ENCODE results near the gene SPDEF. TPM values are rescaled to one million over a fixed set of nuclear protein-coding genes. Genes with fewer than 3 reads are reported as not detected.

The SPDEF gene
- total and polyA plus RNA-seq, 2 donors (not counting 1 experiment from before 2014, with no cell fraction given): 0.10 TPM; not detected in 1

- Histone ChIP-seq H3K9me3 (ENCODE audit: control extremely low read depth in 1 of 3, control insufficient read depth in 2 of 3, insufficient read depth in 1 of 3, low read length in 2 of 3) (no peaks in the 10 kb centered on the region), H3K4me3 (ENCODE audit: control extremely low read depth in 1 of 5, extremely low read depth in 1 of 5, insufficient read depth in 1 of 5, low read depth in 2 of 5, low read length in 4 of 5) (no peak overlapping the region), H3K9ac (ENCODE audit: low read length) (no peak overlapping the region), H3K27me3 (replicated peaks in 1 of 4; ENCODE audit: control extremely low read depth in 1 of 4, control insufficient read depth in 3 of 4, insufficient read depth in 4 of 4, low read length in 3 of 4) (no peaks in the 10 kb centered on the region), H3K27ac (ENCODE audit: low read length in 2 of 2) (no peak overlapping the region), H4K20me1 (ENCODE audit: control insufficient read depth, insufficient read depth, low read length, poor library complexity, severe bottlenecking) (no peaks in the 10 kb centered on the region), H3K79me2 (ENCODE audit: control insufficient read depth, insufficient read depth, low read length) (no peaks in the 10 kb centered on the region), H3K4me2 (replicated peaks; ENCODE audit: low read depth, low read length, poor library complexity, severe bottlenecking) (no peak overlapping the region), H3K36me3 (replicated peaks in 1 of 2; ENCODE audit: control extremely low read depth in 1 of 2, control insufficient read depth in 1 of 2, extremely low read depth in 1 of 2, insufficient read depth in 2 of 2, low read length in 1 of 2) (no peaks in the 10 kb centered on the region), H2AFZ (ENCODE audit: insufficient read depth, low read depth, low read length, poor library complexity, severe bottlenecking) (no peak overlapping the region), H3K4me1 (ENCODE audit: control insufficient read depth in 2 of 2, insufficient read depth in 2 of 2, low read length in 2 of 2) (no peaks in the 10 kb centered on the region)
- Mint-ChIP-seq H3K27ac (no peak overlapping the region), H3K27me3 (no peaks in the 10 kb centered on the region), H3K4me3 (no peak overlapping the region), H3K9me3 (ENCODE audit: insufficient read depth) (no peaks in the 10 kb centered on the region), H3K4me1 (no peaks in the 10 kb centered on the region)
- DNase-seq: no peak
- intact Hi-C loops (cut with micrococcal nuclease): no loop called here
- TF ChIP-seq CTCF (IDR thresholded peaks at IDR 0.05) (no peak), EZH2 (IDR thresholded peaks at IDR 0.05; ENCODE audit: borderline replicate concordance, insufficient read depth, low read depth, low read length, poor library complexity, severe bottlenecking) (no peak)
- 95% methylated on average over 17 of the region's 19 CpGs for WGBS (ENCODE audit: insufficient coverage)
- CTCF ChIA-PET: no interaction called here
- POLR2A ChIA-PET: no interaction called here
- no peak for ATAC-seq (ENCODE audit: low read depth)
Observed at GRCh38 chr6:34537922-34538550, 18.1 kb downstream of the SPDEF start.

DNA sequence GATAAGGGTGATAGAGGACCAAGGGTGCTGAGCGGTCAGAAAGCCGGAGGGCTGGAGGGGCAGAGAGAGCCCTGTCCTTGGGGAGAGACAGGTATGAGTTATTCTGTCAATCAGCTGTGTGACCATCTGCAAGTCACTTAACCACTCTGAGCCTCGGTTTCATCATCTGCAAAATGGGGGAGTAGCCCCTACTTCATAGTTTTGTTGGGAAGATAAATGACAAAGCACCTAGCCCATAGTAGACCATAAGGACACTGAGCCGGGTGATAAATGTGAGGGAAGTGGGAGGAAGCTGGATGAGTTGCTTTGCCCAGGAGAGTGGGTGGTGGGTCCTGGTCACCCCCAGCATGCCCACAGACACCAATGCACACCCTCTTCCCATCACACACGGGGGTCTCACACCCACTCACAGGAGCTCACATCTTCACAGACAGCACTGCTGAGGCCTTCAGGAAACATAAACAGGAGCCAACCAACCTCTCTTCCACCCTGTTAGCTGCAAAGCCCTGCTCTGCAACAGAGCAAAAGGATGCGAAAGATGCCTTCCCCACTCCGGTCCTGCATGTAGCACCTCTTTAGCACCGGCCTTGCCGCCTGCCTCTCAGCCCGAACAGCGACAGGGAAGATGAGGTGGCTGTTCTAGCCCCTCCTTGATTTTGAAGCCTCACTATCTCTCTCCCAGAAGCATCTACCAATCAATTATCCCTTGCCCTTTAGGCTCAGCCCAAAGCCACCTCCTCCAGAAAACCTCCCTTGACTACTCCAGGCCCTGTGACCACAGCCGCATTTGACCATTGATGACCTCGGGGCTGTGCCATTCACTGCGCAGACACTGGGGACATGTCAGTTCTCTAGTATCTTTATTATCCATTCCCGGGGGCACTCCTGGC is 18.9 kb downstream of the SPDEF start:
- no peaks in the 10 kb centered on the region for H3K4me1 Mint-ChIP-seq
- intact Hi-C loops (cut with micrococcal nuclease): no loop called here
- CTCF ChIA-PET: no interaction called here
- Histone ChIP-seq H3K4me2 (replicated peaks; ENCODE audit: low read depth, low read length, poor library complexity, severe bottlenecking) (no peak overlapping the region), H2AFZ (ENCODE audit: insufficient read depth, low read depth, low read length, poor library complexity, severe bottlenecking) (no peak overlapping the region), H3K36me3 (replicated peaks in 1 of 2; ENCODE audit: control extremely low read depth in 1 of 2, control insufficient read depth in 1 of 2, extremely low read depth in 1 of 2, insufficient read depth in 2 of 2, low read length in 1 of 2) (no peaks in the 10 kb centered on the region), H3K4me1 (ENCODE audit: control insufficient read depth in 2 of 2, insufficient read depth in 2 of 2, low read length in 2 of 2) (no peaks in the 10 kb centered on the region), H3K4me3 (ENCODE audit: control extremely low read depth in 1 of 5, extremely low read depth in 1 of 5, insufficient read depth in 1 of 5, low read depth in 2 of 5, low read length in 4 of 5) (no peak overlapping the region), H3K27ac (ENCODE audit: low read length in 2 of 2) (no peak overlapping the region), H3K9me3 (ENCODE audit: control extremely low read depth in 1 of 3, control insufficient read depth in 2 of 3, insufficient read depth in 1 of 3, low read length in 2 of 3) (no peaks in the 10 kb centered on the region), H4K20me1 (ENCODE audit: control insufficient read depth, insufficient read depth, low read length, poor library complexity, severe bottlenecking) (no peaks in the 10 kb centered on the region), H3K27me3 (replicated peaks in 1 of 4; ENCODE audit: control extremely low read depth in 1 of 4, control insufficient read depth in 3 of 4, insufficient read depth in 4 of 4, low read length in 3 of 4) (no peaks in the 10 kb centered on the region), H3K9ac (ENCODE audit: low read length) (no peak overlapping the region), H3K79me2 (ENCODE audit: control insufficient read depth, insufficient read depth, low read length) (no peaks in the 10 kb centered on the region)
- no peak overlapping the region for H3K27ac Mint-ChIP-seq
- H3K27me3 Mint-ChIP-seq: no peaks in the 10 kb centered on the region
- H3K4me3 Mint-ChIP-seq: no peak overlapping the region
- no peak for TF ChIP-seq EZH2 (IDR thresholded peaks at IDR 0.05; ENCODE audit: borderline replicate concordance, insufficient read depth, low read depth, low read length, poor library complexity, severe bottlenecking)
- TF ChIP-seq CTCF (IDR thresholded peaks at IDR 0.05): no peak
- POLR2A ChIA-PET: no interaction called here
- no peaks in the 10 kb centered on the region for H3K9me3 Mint-ChIP-seq (ENCODE audit: insufficient read depth)
- 97% methylated on average over 13 of the region's 15 CpGs for WGBS (ENCODE audit: insufficient coverage)
- ATAC-seq (ENCODE audit: low read depth) (no peak), DNase-seq (no peak)

Data from B cell (primary cell).